Upper lobe of left lung (tissue), 4 donors: ENCODE results near the gene CCDC92.

Experiments used
- CTCF ChIP-seq, 6 experiments: fragments of 450-650 bp in 4 of 6; fragments of 200-600 bp in 2 of 6; sonication (generic) in 2 of 6; IDR thresholded peaks; one replicate each; pipeline ENCODE4 v1.5.1; 2016 to 2019; ENCODE audit warnings: antibody characterized with exemption in 6 of 6
- POLR2A ChIP-seq, 4 donors: fragments of 450-650 bp; IDR thresholded peaks; one replicate each; pipeline ENCODE4 v1.5.1; 2016 to 2017; ENCODE audit warnings: antibody characterized with exemption in 4 of 4, mild to moderate bottlenecking in 2 of 4

GRCh38 chr12:124022161-124022560 is 49.5 kb upstream of the CCDC92 start:
- TF ChIP-seq CTCF (IDR thresholded peaks at IDR 0.05) (no peak), POLR2A (IDR thresholded peaks at IDR 0.05) (no peak)
